Right ventricle myocardium inferior (tissue), 1 donor: ENCODE data around the gene ZNF726. TPM values are rescaled to one million over a fixed set of nuclear protein-coding genes. Genes with fewer than 3 reads are reported as not detected.
A peak's percentile ranks its signal among the peaks of the same experiment; 100 is the strongest.
"Not testable (repeated sequence)": the region's sequence is repeated elsewhere in the genome, so short reads cannot be mapped to it uniquely, and the experiment has no call there.

ENCODE experiments used
- ATAC-seq: fragments of 200-7000 bp; cut with Tn5 transposase; one replicate; pipeline ENCODE4 v1.9.1; 2020; ENCODE audit warnings: mild to moderate bottlenecking, moderate library complexity
- DNase-seq: peaks from one replicate; pipeline ENCODE4 v3.0.0; 2021; ENCODE audit errors: missing footprints
- intact Hi-C: fragments of 100-400 bp; cut with DNase I; formaldehyde crosslinking; loops from one replicate; pipeline ENCODE4 v1.11.0; 2022
- long read RNA-seq: library from polyadenylated mRNA; unstranded; transcript quantifications from one replicate; pipeline ENCODE4 v2.0.0, GENCODE V29; 2021
- total RNA-seq: library from RNA; stranded (reverse); fragmentation: NEBNext Ultra II Directional; extraction: Animal tissue kit (Norgen Biotek cat#: 25700); gene quantifications from one replicate; pipeline ENCODE4 v1.2.1, GENCODE V29; 2021
- donor health status: DM: no; HTN: yes; CAD: no; lungs with severe emphysema.

Gene ZNF726
- 0.38 TPM for total RNA-seq
- long read RNA-seq, result 0 reads

DNA sequence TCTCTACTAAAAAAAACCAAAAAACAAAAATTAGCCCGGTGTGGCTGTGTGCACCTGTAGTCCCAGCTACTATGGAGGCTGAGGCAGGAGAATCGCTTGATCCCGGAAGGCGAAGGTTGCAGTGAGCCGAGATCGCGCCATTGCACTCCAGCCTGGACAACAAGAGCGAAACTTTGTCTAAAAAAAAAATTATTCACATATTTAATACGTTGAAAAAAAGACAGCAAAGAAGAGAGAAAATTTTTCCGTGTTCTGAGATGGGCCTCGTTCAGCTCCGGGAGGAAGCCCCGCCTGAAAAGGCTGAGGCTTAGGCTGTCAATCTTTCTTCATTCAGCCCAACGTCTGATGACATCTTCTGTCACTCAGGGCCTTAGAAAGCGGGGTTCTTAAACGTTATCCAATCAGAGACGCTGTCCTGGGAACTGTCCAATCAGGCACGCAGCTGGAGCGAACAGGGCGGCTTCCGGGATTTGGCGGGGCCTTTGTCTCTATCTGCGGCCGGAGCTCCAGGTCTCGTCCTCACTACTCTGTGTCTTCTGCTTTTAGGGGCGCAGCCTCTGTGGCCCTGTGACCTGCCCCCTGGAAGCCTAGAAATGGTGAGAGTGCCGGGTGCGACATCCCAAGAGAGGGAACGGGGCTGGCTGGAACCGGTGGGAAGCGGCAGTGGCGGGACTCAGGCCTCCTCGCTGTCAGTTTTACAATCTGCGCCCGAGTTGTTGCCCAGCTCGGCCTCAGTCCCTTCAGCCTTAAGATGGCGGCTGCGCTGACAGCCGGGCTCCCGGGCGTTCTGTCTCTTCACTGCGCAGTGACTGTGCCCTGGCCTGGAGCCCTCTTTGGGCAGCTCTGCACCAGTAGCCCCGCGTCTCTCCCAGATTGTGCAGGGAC, at the start of gene ZNF726:
Gene ZNF726 (plus strand): TSS at position 485 of the 885 bp plus-strand sequence. CDS start 109 bp downstream, at position 594.
- DNase-seq (peak; percentile 89), ATAC-seq (peak; percentile 96)
- intact Hi-C loops, result no loop called here

DNA sequence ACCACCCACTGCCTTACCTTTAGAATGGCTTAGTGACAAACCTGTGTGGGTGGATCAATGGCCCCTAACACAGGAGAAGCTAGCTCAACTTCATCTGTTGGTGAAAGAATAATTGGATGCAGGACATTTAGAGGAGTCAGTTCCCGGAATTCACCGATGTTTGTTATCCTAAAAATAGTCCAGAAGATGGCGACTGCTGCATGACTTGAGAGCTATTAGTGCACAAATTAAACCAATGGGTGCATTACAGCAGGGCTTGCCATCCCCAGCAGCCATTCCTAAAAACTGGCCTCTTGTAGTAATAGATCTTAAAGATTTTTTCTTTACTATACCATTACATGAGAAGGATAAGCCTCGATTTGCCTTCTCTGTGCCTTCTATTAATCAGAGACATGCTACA, 46.8 kb upstream of the ZNF726 start:
- ATAC-seq, result no peak
- no peak for DNase-seq
- intact Hi-C loops, result no loop called here

DNA sequence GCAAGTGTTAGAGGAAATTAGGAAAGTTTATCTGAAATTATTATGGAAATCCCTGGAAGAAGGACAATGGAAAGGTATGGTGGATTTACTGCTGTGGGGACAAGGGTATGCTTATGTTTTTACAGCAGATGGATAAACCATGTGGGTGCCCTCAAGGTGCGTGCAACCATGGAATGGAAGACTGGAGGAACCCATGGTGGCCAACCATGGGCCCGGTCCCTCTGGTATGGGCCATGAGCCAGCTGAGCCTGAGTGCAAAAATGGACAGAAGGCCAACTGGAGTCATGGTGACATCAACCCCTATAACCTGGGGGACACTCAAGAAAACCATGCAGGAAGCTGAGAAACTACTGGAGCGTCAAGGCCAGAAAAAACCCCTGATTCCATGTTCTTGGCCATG, 46.1 kb upstream of the ZNF726 start:
- intact Hi-C loops, result no loop called here
- DNase-seq (no peak), ATAC-seq (no peak)

DNA sequence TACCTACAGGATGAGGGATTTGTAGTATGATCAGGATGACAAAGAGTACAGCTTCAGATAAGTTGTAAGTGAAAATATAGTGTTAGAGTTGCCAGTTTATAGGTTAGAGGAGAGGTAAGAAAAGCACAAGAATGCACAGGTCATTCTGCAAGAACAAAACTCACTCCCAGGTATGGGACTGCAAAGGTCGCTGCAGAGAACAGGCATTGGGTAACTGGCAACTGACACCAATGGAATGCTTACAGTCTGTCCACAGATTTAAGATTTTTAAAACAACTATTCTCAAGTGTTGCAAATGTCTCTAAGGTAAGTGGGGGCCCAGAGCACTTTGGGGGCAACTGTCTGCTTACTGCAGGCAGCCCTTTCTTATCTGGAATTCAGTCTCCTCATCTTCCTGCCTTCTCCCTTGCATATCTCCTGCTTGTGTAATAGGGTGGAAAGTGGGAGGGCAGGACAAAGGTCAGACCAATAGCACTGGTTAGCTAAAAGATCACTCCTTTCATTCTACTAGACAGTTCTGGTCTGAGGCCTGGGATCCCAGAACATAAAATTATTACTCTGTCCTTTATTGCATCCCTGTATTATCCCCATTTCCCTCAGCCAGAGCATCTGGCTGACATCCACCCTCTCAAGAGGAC, 42.3 kb upstream of the ZNF726 start:
- ATAC-seq (no peak), DNase-seq (no peak)
- intact Hi-C loops, result no loop called here

DNA sequence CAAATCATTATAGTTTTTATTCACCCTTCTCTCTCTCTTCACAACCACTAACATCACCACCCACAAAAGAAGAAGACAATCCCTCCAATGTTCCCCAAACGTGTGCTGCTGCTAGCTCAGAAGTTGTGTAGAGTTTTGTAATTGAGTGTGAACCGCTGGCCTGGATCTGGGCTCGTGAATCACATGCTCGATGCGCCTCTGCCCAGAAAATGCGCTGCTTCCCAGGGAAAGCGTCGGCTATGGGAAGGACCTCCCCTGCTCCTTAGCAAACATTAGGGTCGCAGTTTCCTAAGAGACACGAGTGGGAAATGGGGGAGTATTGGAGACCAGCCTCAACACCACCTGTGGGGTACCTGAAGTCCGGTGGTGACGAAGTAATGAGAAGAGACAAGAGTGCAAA, 38.4 kb upstream of the ZNF726 start:
- intact Hi-C loops, result no loop called here
- ATAC-seq, result no peak
- no peak for DNase-seq

DNA sequence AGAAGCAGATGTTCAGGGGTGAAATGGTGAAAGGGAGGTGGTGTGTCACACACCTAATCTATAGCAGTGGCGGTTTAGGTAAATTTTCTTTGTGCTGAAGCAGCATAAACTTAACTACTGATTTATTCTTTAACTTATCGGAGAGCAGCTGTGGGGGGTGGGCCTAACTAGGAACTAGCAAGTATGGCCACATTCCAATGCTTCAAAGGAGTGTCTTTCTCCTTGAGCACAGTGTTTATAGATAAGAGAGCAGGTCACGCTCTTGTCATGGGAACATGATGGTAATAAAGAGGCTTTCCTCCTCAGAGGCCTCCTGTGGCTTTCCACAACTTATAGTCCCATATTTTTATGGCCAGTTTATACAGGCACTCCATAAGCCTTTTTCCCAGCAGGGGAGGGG, 37.9 kb upstream of the ZNF726 start:
- intact Hi-C loops, DNase-seq, ATAC-seq: not testable (repeated sequence)

DNA sequence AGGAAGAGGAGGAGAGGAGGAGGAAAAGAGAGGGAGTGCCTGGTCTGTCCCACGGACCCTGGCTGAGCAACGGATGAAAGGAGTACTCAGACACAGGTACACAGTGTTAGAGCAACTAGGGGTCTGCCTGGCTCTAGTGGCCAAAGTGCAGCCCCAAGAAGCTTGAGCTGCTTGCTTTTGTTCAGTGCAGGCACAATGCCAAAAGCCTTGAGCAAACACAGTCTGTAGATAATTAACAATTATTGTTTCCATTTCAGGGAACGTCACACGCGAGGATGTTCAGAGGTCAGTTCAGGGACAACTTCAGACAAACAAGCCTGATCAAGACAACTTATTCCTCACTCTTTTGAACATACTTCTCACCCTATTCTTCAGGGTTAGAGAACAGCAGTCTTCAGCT, 32.2 kb upstream of the ZNF726 start:
- intact Hi-C loops, result no loop called here
- ATAC-seq (no peak), DNase-seq (no peak)

DNA sequence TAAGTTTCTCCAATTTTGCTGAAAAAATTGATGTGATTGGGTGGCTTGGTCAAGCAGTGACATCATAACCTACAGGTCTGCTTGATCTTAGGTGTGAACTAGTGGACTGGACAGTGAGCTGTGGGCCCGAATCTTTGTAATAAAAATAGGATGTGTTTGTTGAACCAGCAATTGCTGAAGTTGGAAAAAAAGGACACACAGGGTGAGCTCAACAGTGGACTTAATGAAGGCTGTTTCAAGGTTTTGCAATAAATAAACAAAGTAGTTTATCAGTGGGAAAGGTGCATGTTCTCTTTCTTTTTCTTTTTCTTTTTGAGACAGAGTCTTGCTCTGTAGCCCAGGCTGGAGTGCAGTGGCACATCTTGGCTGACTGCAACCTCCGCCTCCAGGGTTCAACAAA, 30.3 kb upstream of the ZNF726 start:
- intact Hi-C loops, result no loop called here
- DNase-seq (no peak), ATAC-seq (no peak)

DNA sequence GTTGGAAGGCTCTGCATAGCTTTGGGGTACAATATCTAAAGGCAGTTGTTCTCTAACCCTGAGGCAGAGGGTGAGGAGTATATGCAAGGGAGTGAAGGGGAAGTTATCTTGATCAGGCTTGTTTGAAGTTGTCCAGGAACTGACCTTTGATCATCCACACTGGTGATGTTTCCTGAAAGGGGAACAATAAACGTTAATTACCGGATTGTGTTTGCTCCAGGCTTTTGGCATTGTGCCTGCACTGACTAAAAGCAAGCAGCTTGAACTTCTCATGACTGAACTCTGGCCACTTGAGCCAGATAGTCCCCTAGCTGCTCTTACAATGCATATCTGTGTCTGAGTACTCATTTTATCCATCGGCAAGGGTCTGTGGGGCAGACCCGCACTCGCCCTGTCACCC, 27.0 kb upstream of the ZNF726 start:
- DNase-seq (no peak), ATAC-seq (no peak)
- intact Hi-C loops, result no loop called here

DNA sequence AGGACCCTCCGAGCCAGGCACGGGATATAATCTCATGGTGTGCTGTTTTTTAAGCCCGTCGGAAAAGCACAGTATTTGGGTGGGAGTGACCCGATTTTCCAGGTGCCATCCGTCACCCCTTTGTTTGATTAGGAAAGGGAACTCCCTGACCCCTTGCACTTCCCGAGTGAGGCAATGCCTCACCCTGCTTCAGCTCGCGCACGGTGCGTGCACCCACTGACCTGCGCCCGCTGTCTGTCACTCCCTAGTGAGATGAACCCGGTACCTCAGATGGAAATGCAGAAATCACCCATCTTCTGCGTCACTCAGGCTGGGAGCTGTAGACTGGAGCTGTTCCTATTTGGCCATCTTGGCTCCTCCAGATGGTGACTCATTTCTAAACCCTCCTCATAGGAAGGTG, 18.6 kb upstream of the ZNF726 start:
- intact Hi-C loops, DNase-seq, ATAC-seq: not testable (repeated sequence)

DNA sequence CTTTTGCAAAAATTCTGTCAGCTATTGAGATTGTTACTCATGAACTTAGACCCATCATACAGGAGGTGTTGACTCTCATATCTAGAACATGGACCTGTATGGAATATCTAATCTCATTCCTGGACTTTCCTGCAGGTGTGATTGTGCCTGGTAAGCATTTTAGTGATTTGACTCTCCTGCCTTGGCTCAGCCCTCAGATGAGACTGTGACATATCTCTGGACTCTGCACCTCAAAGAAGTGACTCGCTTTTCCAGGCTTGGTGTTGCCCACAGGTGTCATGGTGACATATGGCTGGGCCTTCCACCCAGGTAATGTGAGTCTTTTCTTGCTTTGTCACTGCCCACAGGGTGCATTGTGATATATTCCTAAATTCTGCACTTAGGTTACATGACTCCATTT, 17.8 kb upstream of the ZNF726 start:
- intact Hi-C loops, result no loop called here
- ATAC-seq, result no peak

DNA sequence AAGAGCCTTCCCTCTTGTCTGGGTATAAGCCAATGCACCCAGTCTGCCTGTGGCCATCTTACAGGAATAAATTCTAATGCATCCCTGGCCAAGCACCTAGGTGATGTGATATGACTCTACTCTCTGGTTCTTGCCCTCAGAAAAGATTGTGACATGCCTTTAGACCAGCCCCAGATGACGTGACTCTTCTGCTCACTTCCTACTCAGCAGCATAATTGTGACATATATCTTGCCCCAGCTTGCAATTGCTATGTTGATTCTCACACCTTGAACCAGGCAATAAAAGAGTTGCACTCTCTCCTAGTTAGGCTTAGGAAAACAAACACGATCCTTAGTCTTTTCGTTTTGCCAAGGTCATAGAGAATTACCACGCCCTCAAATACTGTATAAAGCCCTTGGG, 13.3 kb upstream of the ZNF726 start:
- intact Hi-C loops, result no loop called here
- DNase-seq (no peak), ATAC-seq (no peak)

More for the DNA sequence above, 17.8 kb upstream of the ZNF726 start:
- no peak for DNase-seq

DNA sequence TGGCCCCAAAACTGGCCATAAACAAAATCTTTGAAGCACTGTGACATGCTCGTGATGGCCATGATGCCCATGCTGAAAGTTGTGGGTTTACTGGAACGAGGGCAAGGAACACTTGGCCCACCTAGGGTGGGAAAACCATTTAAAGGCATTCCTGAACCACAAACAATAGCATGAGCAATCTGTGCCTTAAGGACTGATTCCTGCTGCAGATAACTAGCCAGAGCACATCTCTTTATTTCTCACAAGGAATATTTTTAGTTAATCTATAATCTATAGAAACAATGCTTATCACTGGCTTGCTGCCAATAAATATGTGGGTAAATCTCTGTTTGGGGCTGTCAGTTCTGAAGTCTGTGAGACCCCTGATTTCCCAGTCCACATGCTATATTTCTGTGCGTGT, 10.3 kb upstream of the ZNF726 start:
- intact Hi-C loops, result no loop called here
- ATAC-seq, result no peak
- DNase-seq, result no peak

DNA sequence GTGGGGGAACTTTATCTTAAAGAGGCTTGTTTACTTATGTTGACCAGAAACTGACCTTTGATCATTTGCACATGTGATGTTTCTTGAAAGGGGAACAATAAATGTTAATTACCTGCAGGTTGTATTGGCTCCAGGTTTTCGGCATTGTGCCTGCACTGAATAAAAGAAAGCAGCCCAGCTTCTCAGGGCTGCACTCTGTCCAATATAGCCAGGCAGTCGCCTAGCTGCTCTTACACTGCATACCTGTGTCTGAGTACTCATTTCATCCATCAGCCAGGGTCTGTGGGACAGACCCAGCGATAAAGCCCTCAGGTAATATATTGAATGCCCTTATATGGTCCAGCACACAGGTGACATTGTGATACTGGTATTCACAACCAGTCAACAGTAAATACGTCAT, 8.9 kb upstream of the ZNF726 start:
- intact Hi-C loops, result no loop called here
- ATAC-seq (no peak), DNase-seq (no peak)

DNA sequence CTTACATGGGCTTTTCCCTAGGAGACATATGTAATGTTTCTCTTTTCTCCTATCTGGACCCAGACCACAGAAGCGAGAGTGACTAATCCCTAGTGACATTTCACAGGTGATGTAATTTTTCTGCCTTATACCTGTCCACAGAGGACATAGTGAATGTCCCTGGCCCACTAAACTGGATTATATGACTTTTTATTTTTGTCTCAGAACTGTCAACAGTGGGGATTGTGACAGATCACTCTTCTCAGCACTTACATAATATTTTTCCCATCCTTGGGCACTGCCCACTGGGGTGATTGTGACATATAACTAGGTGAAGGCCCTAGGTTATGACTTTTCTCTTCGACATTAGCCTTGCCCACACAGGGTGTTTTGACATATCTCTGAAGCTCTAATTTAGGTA, 7.9 kb upstream of the ZNF726 start:
- DNase-seq, result no peak
- ATAC-seq, result no peak
- intact Hi-C loops, result no loop called here

DNA sequence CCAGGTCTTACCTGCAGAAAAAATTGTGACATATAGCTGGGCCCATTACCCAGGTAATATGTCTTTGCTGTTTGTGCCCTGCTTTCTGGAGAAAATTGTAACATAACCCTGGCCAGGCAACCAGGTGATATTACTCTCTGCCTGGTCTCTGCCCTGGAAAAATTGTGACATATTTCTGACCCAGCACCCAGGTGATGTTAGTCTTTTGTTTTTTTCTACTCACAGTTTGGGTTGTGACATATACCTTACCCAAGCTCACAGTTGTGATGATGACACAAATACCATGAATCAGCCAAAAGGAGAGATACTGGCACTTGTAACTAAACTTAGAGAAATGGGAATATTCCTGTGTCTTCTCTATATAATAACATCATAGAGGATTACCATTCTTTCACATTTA, 6.5 kb upstream of the ZNF726 start:
- ATAC-seq (no peak), DNase-seq (no peak)
- intact Hi-C loops, result no loop called here

DNA sequence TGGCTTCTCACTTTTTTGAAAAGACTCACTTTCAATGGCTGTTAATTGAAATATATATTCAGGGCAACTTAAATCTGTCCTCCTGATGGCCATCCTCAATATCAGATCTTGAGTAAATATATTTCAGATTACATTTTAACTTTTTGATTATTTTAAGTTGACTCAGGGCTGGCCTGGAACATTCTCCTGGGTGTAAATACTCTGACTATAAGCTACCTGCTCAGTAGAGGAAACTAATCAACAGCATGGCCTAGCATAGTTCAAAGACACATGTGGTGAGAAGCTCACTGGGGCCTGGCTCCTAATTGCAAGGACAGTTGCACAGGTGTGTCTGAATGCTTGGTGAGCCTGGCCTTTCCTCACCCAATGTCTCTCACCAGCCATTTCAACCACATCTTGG, 5.5 kb upstream of the ZNF726 start:
- intact Hi-C loops, result no loop called here

DNA sequence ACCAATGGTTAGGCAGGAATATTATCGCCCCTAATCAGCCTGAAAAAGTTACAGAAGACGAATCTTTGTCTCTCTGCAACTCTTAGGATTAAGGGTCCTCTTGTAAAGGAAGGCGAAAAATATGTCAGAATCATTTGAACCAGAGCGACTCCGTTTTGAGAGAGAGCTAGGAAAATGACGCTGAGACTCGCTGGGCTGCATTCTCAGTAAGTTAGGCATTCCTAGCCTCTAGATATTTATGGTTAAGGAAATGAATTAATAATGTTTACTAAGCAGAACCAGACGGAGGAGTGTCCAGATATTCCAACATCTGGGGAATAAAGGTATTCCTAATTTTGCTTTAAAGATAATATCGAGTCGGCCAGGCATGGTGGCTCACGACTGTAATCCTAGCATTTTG, 755 bp upstream of the ZNF726 start:
- intact Hi-C loops, result no loop called here
- DNase-seq, result no peak
- ATAC-seq, result no peak

More for the DNA sequence above, 5.5 kb upstream of the ZNF726 start:
- DNase-seq (no peak), ATAC-seq (no peak)

DNA sequence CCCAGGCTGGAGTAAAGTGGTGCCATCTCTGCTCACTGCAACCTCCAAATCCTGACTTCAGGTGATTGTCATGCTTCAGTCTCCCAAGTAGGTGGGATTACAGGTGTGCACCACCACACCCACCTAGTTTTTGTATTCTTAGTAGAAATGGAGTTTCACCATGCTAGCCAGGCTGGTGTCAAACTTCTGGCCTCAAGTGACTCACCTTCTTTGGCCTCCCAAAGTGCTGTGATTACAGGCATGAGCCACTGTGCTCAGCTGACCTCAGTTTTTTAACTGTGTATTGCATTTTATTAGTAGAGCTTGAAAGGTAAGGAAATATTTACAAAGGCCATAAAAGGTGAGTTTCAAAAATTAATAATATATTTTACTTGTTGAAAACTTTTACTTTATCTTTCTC, 2.3 kb downstream of the ZNF726 start:
- intact Hi-C loops, result no loop called here
- no peak for ATAC-seq

DNA sequence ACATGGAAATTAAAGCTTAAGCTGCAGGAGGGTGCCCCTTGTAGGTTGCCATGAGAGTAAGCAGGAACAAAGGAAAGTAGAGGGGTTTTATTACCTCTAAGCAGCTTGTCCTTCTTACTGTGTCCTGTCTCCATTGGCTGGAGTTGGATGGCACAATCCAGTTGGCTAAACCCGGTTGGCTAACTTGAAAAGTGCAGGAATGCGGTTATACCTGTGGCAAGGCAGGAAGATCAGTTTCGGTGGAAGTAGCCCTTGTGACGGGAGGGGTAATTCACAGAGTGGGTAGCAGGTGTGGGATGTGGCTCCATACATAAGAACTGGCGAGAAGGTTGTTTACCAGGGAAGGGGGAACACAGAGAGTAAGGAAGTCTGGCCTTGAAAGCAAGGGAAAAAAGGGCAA, 3.2 kb downstream of the ZNF726 start:
- DNase-seq (no peak), ATAC-seq (no peak)
- intact Hi-C loops, result no loop called here

More for the DNA sequence above, 2.3 kb downstream of the ZNF726 start:
- no peak for DNase-seq
